Upper lobe of right lung (tissue), 1 donor: Measurements from ENCODE around the gene DIRAS1. TPM values are rescaled to one million over a fixed set of nuclear protein-coding genes. Genes with fewer than 3 reads are reported as not detected.
"Not testable (repeated sequence)": the region's sequence is repeated elsewhere in the genome, so short reads cannot be mapped to it uniquely, and the experiment has no call there.

Experiments
- ATAC-seq: fragments of 200-7000 bp; cut with Tn5 transposase; one replicate; pipeline ENCODE4 v1.9.1; 2020; ENCODE audit warnings: mild to moderate bottlenecking, moderate library complexity
- DNase-seq: peaks from one replicate; pipeline ENCODE4 v3.0.0-alpha.2; 2020
- H3K27ac ChIP-seq: fragments of 200-600 bp; one replicate; pipeline ENCODE4 v1.8.0; 2022
- H3K27me3 ChIP-seq: fragments of 200-600 bp; one replicate; pipeline ENCODE4 v1.8.0; 2022; ENCODE audit warnings: mild to moderate bottlenecking
- H3K36me3 ChIP-seq: fragments of 200-600 bp; one replicate; pipeline ENCODE4 v1.8.0; 2022
- H3K4me1 ChIP-seq: fragments of 200-600 bp; one replicate; pipeline ENCODE4 v1.8.0; 2022
- H3K4me3 ChIP-seq: fragments of 200-600 bp; one replicate; pipeline ENCODE4 v1.8.0; 2022; ENCODE audit warnings: mild to moderate bottlenecking
- H3K9me3 ChIP-seq: fragments of 200-600 bp; one replicate; pipeline ENCODE4 v1.8.0; 2022
- intact Hi-C: fragments of 100-400 bp; cut with DNase I; formaldehyde crosslinking; loops from one replicate; pipeline ENCODE4 v1.11.0; 2022
- total RNA-seq: library from RNA; stranded (reverse); fragmentation: NEBNext Ultra II Directional; extraction: Animal tissue kit (Norgen Biotek cat#: 25700); gene quantifications from one replicate; pipeline ENCODE4 v1.2.1, GENCODE V29; 2021
- TF ChIP-seq, protein P1 (sequence below): fragments of 200-600 bp; IDR thresholded peaks from one replicate; pipeline ENCODE4 v1.8.0; 2022; ENCODE audit warnings: antibody characterized with exemption
- donor health status: DM: no; HTN: yes; CAD: no; lungs with severe emphysema.

Gene DIRAS1
- total RNA-seq, 1 donor from 2014 or later, result 1.8 TPM

DNA sequence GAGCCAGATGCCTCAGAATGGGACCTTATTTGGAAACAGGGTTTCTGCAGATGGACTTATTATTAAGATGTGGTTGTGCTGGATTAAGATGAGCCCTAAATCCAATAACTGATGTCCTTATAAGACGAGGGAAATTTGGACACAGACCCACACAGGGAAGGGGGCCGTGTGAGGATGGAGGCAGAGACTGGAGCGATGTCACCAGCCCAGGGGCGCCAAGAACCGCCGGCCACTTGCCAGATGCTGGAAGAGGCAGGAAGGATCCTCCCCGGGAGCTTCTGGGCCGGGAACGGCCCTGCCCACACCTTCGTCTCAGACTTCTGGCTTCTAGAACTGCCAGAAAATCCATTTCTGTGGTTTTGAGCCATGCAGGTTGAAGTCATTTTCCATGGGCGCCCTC lies 45.3 kb downstream of the DIRAS1 start:
- Histone ChIP-seq H3K36me3 (no peaks in the 10 kb centered on the region), H3K4me3 (no peak overlapping the region), H3K27me3 (no peaks in the 10 kb centered on the region), H3K9me3 (no peaks in the 10 kb centered on the region), H3K27ac (no peak overlapping the region), H3K4me1 (no peaks in the 10 kb centered on the region)
- DNase-seq, result no peak
- TF ChIP-seq, protein P1, sequence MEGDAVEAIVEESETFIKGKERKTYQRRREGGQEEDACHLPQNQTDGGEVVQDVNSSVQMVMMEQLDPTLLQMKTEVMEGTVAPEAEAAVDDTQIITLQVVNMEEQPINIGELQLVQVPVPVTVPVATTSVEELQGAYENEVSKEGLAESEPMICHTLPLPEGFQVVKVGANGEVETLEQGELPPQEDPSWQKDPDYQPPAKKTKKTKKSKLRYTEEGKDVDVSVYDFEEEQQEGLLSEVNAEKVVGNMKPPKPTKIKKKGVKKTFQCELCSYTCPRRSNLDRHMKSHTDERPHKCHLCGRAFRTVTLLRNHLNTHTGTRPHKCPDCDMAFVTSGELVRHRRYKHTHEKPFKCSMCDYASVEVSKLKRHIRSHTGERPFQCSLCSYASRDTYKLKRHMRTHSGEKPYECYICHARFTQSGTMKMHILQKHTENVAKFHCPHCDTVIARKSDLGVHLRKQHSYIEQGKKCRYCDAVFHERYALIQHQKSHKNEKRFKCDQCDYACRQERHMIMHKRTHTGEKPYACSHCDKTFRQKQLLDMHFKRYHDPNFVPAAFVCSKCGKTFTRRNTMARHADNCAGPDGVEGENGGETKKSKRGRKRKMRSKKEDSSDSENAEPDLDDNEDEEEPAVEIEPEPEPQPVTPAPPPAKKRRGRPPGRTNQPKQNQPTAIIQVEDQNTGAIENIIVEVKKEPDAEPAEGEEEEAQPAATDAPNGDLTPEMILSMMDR, result no peak
- intact Hi-C loops, result no loop called here
- no peak for ATAC-seq

DNA sequence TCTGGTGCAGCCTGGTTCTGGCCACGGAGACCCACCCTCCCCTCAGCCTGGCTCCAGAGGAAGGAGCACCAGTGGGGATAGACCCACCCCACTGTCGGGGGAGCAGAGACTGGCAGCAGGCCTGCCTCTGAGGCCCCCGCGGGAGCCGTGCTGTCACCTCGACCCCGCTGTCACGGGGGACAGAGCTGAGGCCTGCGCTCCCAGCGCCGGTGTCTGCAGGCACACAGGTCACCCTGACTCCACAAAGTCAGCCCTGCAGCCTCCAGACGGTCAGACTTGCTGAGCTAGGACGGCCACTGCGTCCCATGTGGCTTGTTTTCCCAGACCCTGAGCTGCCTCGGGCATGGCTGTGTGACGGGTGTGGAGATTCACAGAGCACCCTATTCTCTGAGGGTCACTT lies 51.0 kb downstream of the DIRAS1 start:
- H3K4me1 ChIP-seq, result no peaks in the 10 kb centered on the region

DNA sequence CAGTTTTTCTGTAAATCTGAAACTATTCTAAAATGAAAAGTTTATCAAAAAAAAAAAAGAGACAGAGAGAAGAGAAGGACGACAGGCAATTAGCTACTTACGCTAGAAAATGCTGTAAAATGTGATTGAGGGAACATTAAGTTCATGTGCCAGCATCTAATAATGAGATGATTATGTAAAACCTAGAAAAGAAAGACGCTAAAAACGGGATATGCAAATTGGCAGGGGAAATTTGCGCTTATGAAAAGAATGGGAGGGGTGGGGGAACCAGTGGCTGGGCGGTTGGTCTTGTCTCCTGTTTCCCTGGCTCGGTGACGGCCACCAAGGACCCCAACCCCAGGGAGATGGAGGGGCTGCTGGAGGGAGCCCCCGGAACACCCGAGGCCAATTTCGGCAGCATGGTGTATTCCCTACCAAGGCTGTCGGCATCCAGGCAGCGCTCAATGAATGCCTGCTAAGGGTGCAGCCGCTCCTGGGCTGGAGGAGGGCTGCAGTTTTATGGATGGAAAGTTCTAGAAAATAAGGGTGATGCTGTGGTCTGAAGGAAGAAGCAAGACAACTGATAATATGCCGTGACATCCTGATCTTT lies 52.9 kb downstream of the DIRAS1 start:
- Histone ChIP-seq H3K9me3 (no peaks in the 10 kb centered on the region), H3K27me3 (no peaks in the 10 kb centered on the region), H3K36me3 (no peaks in the 10 kb centered on the region), H3K27ac (no peak overlapping the region), H3K4me3 (no peak overlapping the region), H3K4me1 (no peaks in the 10 kb centered on the region)
- TF ChIP-seq, protein P1, result no peak
- DNase-seq, result no peak
- ATAC-seq, result no peak
- intact Hi-C loops, result no loop called here

More for the DNA sequence above, 51.0 kb downstream of the DIRAS1 start:
- no peak overlapping the region for H3K27ac ChIP-seq
- H3K4me3 ChIP-seq, result no peak overlapping the region
- no peaks in the 10 kb centered on the region for H3K9me3 ChIP-seq
- intact Hi-C loops, result no loop called here
- TF ChIP-seq, protein P1, result no peak
- ATAC-seq (no peak), DNase-seq (no peak)
- H3K36me3 ChIP-seq, result no peaks in the 10 kb centered on the region
- H3K27me3 ChIP-seq, result no peaks in the 10 kb centered on the region

DNA sequence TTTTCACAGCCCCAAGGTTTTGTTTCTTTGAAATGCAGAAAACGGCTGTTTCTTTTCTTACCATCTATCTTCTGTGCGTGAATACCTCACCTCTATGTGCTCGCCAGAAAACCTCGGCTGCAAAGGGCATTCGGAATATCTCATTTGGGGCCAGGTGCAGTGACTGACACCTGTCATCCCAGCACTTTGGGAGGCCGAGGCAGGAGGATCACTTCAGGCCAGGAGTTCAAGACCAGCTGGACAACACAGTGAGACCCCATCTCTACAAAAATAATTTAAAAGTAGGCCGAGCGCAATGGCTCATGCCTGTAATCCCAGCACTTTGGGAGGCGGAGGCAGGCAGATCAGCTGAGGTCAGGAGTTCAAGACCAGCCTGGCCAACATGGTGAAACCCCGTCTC lies 53.8 kb downstream of the DIRAS1 start:
- ATAC-seq, H3K4me1 ChIP-seq, H3K9me3 ChIP-seq, H3K27ac ChIP-seq, DNase-seq, H3K27me3 ChIP-seq, H3K36me3 ChIP-seq, intact Hi-C loops, H3K4me3 ChIP-seq: not testable (repeated sequence)

DNA sequence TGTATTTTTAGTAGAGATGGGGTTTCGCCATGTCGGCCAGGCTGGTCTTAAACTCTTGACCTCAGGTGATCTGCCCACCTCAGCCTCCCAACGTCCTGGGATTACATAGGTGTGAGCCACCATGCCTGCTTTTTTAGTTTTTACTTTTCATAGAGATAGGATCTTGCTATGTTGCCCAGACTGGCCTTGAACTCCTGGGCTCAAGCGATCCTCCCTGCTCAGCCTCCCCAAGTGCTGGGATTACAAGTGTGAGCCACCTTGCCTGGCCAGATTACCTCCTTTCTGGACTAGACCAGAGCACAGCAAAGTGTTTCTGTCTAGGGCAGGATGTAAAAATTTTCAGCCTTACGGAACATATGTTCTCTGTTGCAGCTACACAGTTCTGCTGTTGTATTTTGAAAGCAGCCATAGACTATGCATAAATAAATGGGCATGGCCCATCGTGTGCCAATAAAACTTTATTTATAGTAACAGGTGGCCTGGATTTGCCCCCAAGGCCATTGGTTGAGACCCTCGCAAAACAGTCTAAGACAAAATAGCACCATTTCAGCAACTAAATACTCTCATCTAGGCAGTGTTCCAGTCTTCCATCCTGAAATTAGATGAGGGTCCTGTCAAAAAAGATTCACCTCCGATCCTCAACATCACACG lies 54.7 kb downstream of the DIRAS1 start:
- no peak overlapping the region for H3K27ac ChIP-seq
- TF ChIP-seq, protein P1, result no peak
- ATAC-seq (no peak), DNase-seq (no peak)
- H3K4me3 ChIP-seq, result no peak overlapping the region
- H3K9me3 ChIP-seq, result no peaks in the 10 kb centered on the region
- H3K36me3 ChIP-seq, result no peaks in the 10 kb centered on the region
- intact Hi-C loops, result no loop called here
- no peaks in the 10 kb centered on the region for H3K27me3 ChIP-seq
- H3K4me1 ChIP-seq, result no peaks in the 10 kb centered on the region

DNA sequence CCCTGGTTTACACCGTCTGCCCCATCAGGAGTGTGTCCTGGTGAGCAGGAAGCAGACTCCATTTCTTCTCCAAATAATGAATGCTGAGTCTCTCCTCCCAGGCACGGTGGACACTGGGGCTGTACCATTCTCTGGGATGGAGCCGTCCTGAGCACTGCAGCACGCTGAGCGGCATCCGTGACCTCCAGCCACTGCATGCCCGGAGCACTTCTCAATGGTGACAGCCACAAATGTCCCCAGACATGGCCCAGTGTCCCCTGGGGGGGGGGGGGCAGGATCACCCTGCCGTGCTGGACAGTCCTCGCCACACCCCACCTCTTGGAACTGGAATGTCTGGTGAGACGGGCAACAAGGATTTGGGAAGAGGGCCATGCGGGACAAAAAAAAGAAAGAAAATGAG lies 56.1 kb downstream of the DIRAS1 start:
- Histone ChIP-seq H3K9me3 (no peaks in the 10 kb centered on the region), H3K27me3 (no peaks in the 10 kb centered on the region), H3K4me3 (no peak overlapping the region), H3K27ac (no peak overlapping the region), H3K36me3 (no peaks in the 10 kb centered on the region), H3K4me1 (no peaks in the 10 kb centered on the region)
- DNase-seq, result no peak
- TF ChIP-seq, protein P1, result no peak
- intact Hi-C loops, result no loop called here
- no peak for ATAC-seq

Other genes starting within 250 kb of the DIRAS1 start
- gene GADD45B, start 245.2 kb downstream of the DIRAS1 start, total RNA-seq, result 91.2 TPM
- 5.5 TPM for gene GNG7, start 18.7 kb downstream of the DIRAS1 start, total RNA-seq
- gene SLC39A3, start 18.6 kb upstream of the DIRAS1 start, total RNA-seq, result 26.7 TPM
- 44.9 TPM for gene SGTA, start 61.9 kb upstream of the DIRAS1 start, total RNA-seq
- gene THOP1, start 64.1 kb upstream of the DIRAS1 start, total RNA-seq, result 29.3 TPM
- gene ZNF554, start 98.5 kb upstream of the DIRAS1 start, total RNA-seq, result 4.7 TPM
- 6.9 TPM for gene ZNF555, start 120.1 kb upstream of the DIRAS1 start, total RNA-seq
- not detected for gene ZNF556, start 146.0 kb upstream of the DIRAS1 start, total RNA-seq
- gene ZNF57, start 179.6 kb upstream of the DIRAS1 start, total RNA-seq, result 7.2 TPM
- 4.2 TPM for gene ZNF77, start 223.6 kb upstream of the DIRAS1 start, total RNA-seq